ENCODE results near the gene LRRC15.

LRRC15 gene

GRCh38 chr3:194312186-194312742, 57.3 kb downstream of the LRRC15 start:
- Histone ChIP-seq H3K27me3 (ENCODE audit: low read depth) (no peaks in the 10 kb centered on the region), H3K36me3 (replicated peaks) (no peaks in the 10 kb centered on the region), H3K4me1 (peaks cover 10% of the 10 kb centered on the region), H3K9me3 (no peaks in the 10 kb centered on the region), H3K4me3 (no peak overlapping the region)
- DNase-seq (ENCODE audit: low spot score in 2 of 2) = no peak
- in situ Hi-C loops (cut with MboI; ENCODE audit: low sequenced_read_pairs) = loop anchor here (10.0 to 25.0 kb wide), 3 partner anchors 177 to 650 kb away; partner anchors contain the start of gene HES1

GRCh38 chr3:194311000-194311399, 58.5 kb downstream of the LRRC15 start:
- in situ Hi-C loops (cut with MboI; ENCODE audit: low sequenced_read_pairs) = loop anchor here (10.0 to 25.0 kb wide), 3 partner anchors 176 to 649 kb away; partner anchors contain the start of gene HES1
- Histone ChIP-seq H3K27me3 (ENCODE audit: low read depth) (no peaks in the 10 kb centered on the region), H3K36me3 (replicated peaks) (no peaks in the 10 kb centered on the region)

DNA sequence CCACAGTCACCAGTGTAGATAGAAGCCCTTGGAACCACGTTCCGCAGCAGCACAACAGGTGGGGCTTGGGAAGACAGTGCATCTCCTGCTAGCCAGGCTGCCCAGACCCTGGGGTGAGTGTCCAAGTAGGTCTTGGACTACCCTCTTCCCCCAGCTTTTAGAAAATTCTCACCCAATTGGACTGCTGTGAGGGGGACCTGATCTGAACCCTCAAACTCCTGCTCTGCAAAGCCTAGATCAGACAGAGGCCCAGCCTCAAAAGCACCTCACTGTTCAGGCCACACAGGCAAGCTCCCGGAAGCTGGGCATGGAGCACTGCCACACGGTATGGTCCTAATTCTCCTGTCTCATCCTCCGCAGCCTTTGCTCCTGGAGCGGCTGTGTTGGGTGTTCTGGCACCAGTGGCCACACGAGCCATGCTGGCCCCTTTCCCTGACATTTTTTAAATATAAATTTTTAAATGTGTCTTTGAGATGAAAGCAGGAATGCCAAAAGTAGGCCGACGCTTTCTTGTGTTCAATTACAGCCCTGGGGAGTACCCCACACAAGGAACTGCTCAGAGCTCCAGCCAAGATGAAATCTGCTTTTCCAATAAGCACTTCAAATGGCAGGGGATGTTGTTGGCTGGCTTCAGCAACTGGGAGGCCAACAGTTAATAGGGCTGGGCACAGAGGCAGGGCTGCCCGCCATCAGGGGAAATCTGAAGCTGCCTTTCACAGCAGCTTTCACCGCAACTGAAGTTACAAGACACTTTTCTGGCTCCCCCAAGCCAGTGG, 59.3 kb downstream of the LRRC15 start:
- peaks cover 4% of the 10 kb centered on the region for H3K4me1 ChIP-seq
- H3K27me3 ChIP-seq (ENCODE audit: low read depth) = no peaks in the 10 kb centered on the region
- no peak overlapping the region for H3K4me3 ChIP-seq
- in situ Hi-C loops (cut with MboI; ENCODE audit: low sequenced_read_pairs) = loop anchor here (10.0 to 25.0 kb wide), 3 partner anchors 175 to 648 kb away; partner anchors contain the start of gene HES1
- H3K36me3 ChIP-seq (replicated peaks) = no peaks in the 10 kb centered on the region
- no peak for DNase-seq (ENCODE audit: low spot score in 2 of 2)
- no peaks in the 10 kb centered on the region for H3K9me3 ChIP-seq

More at GRCh38 chr3:194311000-194311399, 58.5 kb downstream of the LRRC15 start:
- Histone ChIP-seq H3K9me3 (no peaks in the 10 kb centered on the region), H3K4me1 (peaks cover 9% of the 10 kb centered on the region), H3K4me3 (no peak overlapping the region)
- no peak for DNase-seq (ENCODE audit: low spot score in 2 of 2)

DNA sequence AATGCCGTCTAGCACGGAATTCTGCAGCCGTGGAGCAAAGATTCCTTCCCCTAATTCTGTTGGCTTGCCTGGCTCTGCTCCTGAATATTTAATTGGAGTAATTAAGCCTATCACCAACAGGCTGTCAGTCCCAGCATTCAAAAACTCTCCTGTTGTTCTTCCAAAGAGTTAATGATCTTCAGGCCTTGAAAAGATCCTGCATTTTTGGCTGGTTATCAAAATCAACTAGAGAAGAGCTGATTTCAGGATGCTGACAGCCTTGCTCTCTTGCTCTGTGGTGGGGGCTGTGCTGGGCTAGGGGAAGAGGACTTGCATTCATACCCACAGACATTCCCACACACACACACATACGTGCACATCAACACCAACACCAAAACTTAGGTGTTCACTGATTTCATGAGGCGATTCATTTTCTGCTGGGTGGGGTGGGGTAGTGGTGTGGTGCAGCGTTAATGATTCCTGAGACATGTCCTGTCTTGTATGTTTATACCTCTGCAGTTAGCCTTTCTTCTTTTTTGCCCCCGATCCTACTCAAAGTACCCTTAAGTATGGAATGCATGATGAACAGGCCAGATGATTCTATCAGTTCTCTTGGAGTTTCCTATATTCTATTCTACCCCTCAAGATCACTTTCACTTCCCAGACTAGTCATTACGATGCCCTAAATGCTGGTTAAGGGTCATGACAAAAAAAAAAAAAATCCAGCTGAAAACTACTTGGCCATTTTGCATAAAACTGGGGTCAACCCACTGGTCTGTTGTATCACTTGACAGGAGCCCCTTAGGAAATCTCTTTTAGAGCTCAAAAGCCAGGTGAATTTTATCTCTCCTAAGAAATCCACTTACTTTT, 60.7 kb downstream of the LRRC15 start:
- Histone ChIP-seq H3K4me3 (no peak overlapping the region), H3K36me3 (replicated peaks) (no peaks in the 10 kb centered on the region), H3K4me1 (no peaks in the 10 kb centered on the region; the same call in 1 of the 2 replicates), H3K27me3 (ENCODE audit: low read depth) (no peaks in the 10 kb centered on the region), H3K9me3 (no peaks in the 10 kb centered on the region)
- in situ Hi-C loops (cut with MboI; ENCODE audit: low sequenced_read_pairs) = loop anchor here (25.0 kb wide), 2 partner anchors 347 to 647 kb away; no protein-coding TSS in a partner anchor
- DNase-seq (ENCODE audit: low spot score in 2 of 2) = no peak

GRCh38 chr3:194307849-194308248, 61.7 kb downstream of the LRRC15 start:
- H3K36me3 ChIP-seq (replicated peaks) = no peaks in the 10 kb centered on the region
- no peak overlapping the region for H3K4me3 ChIP-seq
- H3K27me3 ChIP-seq (ENCODE audit: low read depth) = no peaks in the 10 kb centered on the region
- no peaks in the 10 kb centered on the region; the same call in 1 of the 2 replicates for H3K4me1 ChIP-seq
- no peaks in the 10 kb centered on the region for H3K9me3 ChIP-seq
- in situ Hi-C loops (cut with MboI; ENCODE audit: low sequenced_read_pairs) = loop anchor here (25.0 kb wide), 2 partner anchors 346 to 646 kb away; no protein-coding TSS in a partner anchor
- DNase-seq (ENCODE audit: low spot score in 2 of 2) = no peak

GRCh38 chr3:194306771-194307640, 62.5 kb downstream of the LRRC15 start:
- Histone ChIP-seq H3K4me1 (no peaks in the 10 kb centered on the region; the same call in 1 of the 2 replicates), H3K27me3 (ENCODE audit: low read depth) (no peaks in the 10 kb centered on the region), H3K9me3 (no peaks in the 10 kb centered on the region), H3K4me3 (no peak overlapping the region), H3K36me3 (replicated peaks) (no peaks in the 10 kb centered on the region)
- no peak for DNase-seq (ENCODE audit: low spot score in 2 of 2)
- in situ Hi-C loops (cut with MboI; ENCODE audit: low sequenced_read_pairs) = loop anchor here (25.0 kb wide), 2 partner anchors 345 to 645 kb away; no protein-coding TSS in a partner anchor

DNA sequence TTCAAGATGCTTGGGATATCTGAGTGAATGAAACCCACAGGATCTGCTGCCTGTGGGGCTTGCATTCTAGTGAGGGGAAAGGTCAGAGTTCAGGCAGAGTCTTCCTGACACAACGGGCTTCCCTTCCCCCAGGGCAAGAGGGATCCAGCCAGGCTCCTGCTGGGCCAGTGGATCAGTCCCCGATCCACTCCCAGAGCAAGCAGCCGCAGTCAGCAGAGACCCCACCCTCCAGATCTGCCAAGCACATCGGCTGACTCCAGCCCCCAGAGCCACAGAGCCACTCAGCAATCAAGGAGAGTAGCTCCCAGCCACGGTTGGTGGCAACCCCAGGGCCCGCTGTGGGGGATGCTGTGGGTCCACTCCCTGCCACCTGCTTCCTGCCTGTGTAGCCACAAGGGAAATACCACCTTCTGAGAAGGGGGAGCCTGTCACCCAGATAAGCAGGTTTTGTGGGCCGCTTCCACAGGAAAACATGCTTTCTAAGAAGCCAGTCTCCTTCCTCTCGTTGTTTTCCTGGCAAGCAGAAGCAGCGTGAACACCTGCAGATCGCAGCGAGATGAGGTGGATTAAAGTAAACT, 63.3 kb downstream of the LRRC15 start:
- H3K27me3 ChIP-seq (ENCODE audit: low read depth) = no peaks in the 10 kb centered on the region
- H3K36me3 ChIP-seq (replicated peaks) = no peaks in the 10 kb centered on the region
- in situ Hi-C loops (cut with MboI; ENCODE audit: low sequenced_read_pairs) = loop anchor here (25.0 kb wide), 2 partner anchors 344 to 644 kb away; no protein-coding TSS in a partner anchor
- no peaks in the 10 kb centered on the region; the same call in 1 of the 2 replicates for H3K4me1 ChIP-seq
- DNase-seq (ENCODE audit: low spot score in 2 of 2) = no peak
- H3K9me3 ChIP-seq = no peaks in the 10 kb centered on the region
- H3K4me3 ChIP-seq = no peak overlapping the region

DNA sequence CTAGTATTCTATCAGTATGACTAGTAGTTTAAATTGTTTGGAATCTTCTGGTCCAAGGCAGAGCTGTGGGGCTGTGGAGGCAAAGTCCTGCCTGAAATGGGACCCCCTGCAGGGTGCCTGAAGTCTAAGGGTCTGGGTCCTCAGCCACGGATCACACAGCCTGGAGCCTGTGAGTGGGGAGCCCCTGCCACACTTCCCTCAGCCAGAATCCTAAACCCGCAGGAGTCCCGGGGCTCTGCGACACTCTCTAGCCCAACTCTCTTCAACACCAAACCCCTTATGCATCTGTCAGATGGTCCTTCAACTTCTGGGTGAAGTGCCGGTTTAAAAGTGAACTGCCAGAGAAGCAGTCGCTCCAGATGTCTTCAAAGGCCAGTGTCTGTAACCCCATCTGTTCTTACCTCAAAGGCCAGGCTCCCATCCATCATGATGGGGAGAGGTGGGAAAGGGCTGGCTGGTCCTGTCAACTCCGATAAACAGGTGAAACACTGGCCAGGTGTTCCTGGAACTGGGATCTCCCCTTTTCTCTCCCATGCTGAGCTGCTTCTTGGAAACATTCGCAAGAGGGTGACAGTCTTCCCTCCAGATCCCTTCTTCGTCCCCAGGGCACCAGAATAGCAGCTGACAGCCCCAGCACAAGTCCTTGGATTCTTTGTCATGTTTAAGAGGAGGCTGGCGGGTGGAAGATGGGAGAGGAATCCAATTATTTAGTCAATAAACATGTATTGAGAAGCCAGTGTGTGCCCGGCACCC, 64.0 kb downstream of the LRRC15 start:
- DNase-seq (ENCODE audit: low spot score in 2 of 2) = no peak
- in situ Hi-C loops (cut with MboI; ENCODE audit: low sequenced_read_pairs) = loop anchor here (25.0 kb wide), 2 partner anchors 343 to 643 kb away; no protein-coding TSS in a partner anchor
- Histone ChIP-seq H3K9me3 (no peaks in the 10 kb centered on the region), H3K4me3 (no peak overlapping the region), H3K36me3 (replicated peaks) (no peaks in the 10 kb centered on the region), H3K27me3 (ENCODE audit: low read depth) (no peaks in the 10 kb centered on the region), H3K4me1 (no peaks in the 10 kb centered on the region; the same call in 1 of the 2 replicates)

Measured in HAP-1 (cell line).